Vagina (tissue), 2 donors: ENCODE data around the gene IL1RL1.

Source experiments
- CTCF ChIP-seq, 3 experiments: fragments of 450-650 bp in 2 of 3; fragments of 200-600 bp in 1 of 3; sonication (generic) in 1 of 3; IDR thresholded peaks; one replicate each; pipeline ENCODE4 v1.5.1; 2017 to 2019; ENCODE audit warnings: antibody characterized with exemption in 3 of 3, mild to moderate bottlenecking in 2 of 3, moderate library complexity in 2 of 3
- POLR2A ChIP-seq, 2 donors: fragments of 450-650 bp; IDR thresholded peaks; one replicate each; pipeline ENCODE4 v1.6.1; 2017; ENCODE audit warnings: antibody characterized with exemption in 2 of 2, mild to moderate bottlenecking in 2 of 2, moderate library complexity in 2 of 2
- POLR2AphosphoS5 ChIP-seq, 2 donors: sonication (generic); formaldehyde crosslinking; IDR thresholded peaks; one replicate each; pipeline ENCODE4 v1.9.0; 2017; ENCODE audit warnings: antibody characterized with exemption in 2 of 2, mild to moderate bottlenecking in 2 of 2, low read depth in 1 of 2; ENCODE audit not compliant: insufficient read depth in 1 of 2

GRCh38 chr2:102367331-102367971 is 56.1 kb downstream of the IL1RL1 start:
- TF ChIP-seq CTCF (IDR thresholded peaks at IDR 0.05) (no peak), POLR2AphosphoS5 (IDR thresholded peaks at IDR 0.05; ENCODE audit: insufficient read depth in 1 of 2, low read depth in 1 of 2) (no peak), POLR2A (IDR thresholded peaks at IDR 0.05) (no peak)
